CD4-positive, alpha-beta T cell treated with Interleukin-2 at 100 ng/mL for 4 hours (primary cell): ENCODE measurements around the gene ESR1.
"Not testable (repeated sequence)": the region's sequence is repeated elsewhere in the genome, so short reads cannot be mapped to it uniquely, and the experiment has no call there.

Experiments
- DNase-seq: peaks from one replicate; pipeline ENCODE4 v3.0.0-alpha.2; 2020; ENCODE audit warnings: low spot score

The ESR1 gene

GRCh38 chr6:151988199-151988598 is 180.7 kb downstream of the ESR1 start:
- DNase-seq, result not testable (repeated sequence)

- no peak for DNase-seq
Observed at GRCh38 chr6:151992091-151992490, 184.6 kb downstream of the ESR1 start.

GRCh38 chr6:151993364-151993763 is 185.9 kb downstream of the ESR1 start:
- no peak for DNase-seq

GRCh38 chr6:151998784-151999183 is 191.3 kb downstream of the ESR1 start:
- no peak for DNase-seq

GRCh38 chr6:151999194-151999593 is 191.7 kb downstream of the ESR1 start:
- DNase-seq, result no peak

GRCh38 chr6:152001408-152001807 is 193.9 kb downstream of the ESR1 start:
- DNase-seq, result no peak

GRCh38 chr6:152002306-152002705 is 194.8 kb downstream of the ESR1 start:
- no peak for DNase-seq

- DNase-seq, result no peak
Observed at GRCh38 chr6:152004036-152004566, 196.6 kb downstream of the ESR1 start.

GRCh38 chr6:152004896-152005295 is 197.4 kb downstream of the ESR1 start:
- DNase-seq, result no peak

- DNase-seq, result no peak
Observed at GRCh38 chr6:152008779-152009178, 201.3 kb downstream of the ESR1 start.

GRCh38 chr6:152012227-152012626 is 204.7 kb downstream of the ESR1 start:
- no peak for DNase-seq

GRCh38 chr6:152018876-152019275 is 211.4 kb downstream of the ESR1 start:
- no peak for DNase-seq

GRCh38 chr6:152022303-152022702 is 214.8 kb downstream of the ESR1 start:
- no peak for DNase-seq

GRCh38 chr6:152023613-152024012 is 216.1 kb downstream of the ESR1 start:
- DNase-seq, result no peak

- no peak for DNase-seq
Observed at GRCh38 chr6:152026291-152026690, 218.8 kb downstream of the ESR1 start.

- not testable (repeated sequence) for DNase-seq
Observed at GRCh38 chr6:152026744-152027143, 219.3 kb downstream of the ESR1 start.

GRCh38 chr6:152033765-152034164 is 226.3 kb downstream of the ESR1 start:
- not testable (repeated sequence) for DNase-seq

GRCh38 chr6:152034631-152035030 is 227.1 kb downstream of the ESR1 start:
- DNase-seq, result no peak

- no peak for DNase-seq
Observed at GRCh38 chr6:152046118-152046517, 238.6 kb downstream of the ESR1 start.

- DNase-seq, result no peak
Observed at GRCh38 chr6:152048921-152049320, 241.4 kb downstream of the ESR1 start.

GRCh38 chr6:152049502-152049901 is 242.0 kb downstream of the ESR1 start:
- DNase-seq, result no peak

- no peak for DNase-seq
Observed at GRCh38 chr6:152050451-152051195, 243.1 kb downstream of the ESR1 start.

- no peak for DNase-seq
Observed at GRCh38 chr6:152052061-152052460, 244.6 kb downstream of the ESR1 start.

GRCh38 chr6:152053332-152053731 is 245.8 kb downstream of the ESR1 start:
- no peak for DNase-seq
